ENCODE data around the gene COL4A2.

DNA sequence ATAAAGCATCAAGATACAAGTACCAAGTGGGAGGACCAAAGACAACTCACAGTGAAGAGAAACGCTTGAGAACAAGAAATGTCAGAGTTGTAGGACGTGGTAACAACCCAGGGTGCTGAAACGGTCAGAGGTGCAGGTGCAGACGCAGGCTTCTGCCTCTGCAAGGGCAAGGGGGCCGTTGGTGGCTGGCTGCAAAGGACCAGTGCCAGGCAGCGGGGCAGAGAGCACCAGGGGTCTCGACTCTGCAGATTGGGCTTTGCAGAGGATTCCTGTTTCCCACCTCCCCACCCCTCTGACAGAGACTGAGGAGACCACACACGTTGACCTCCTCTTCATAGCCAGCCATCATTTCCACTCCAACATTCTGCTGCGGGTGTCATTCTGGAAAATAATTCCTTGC, 216.1 kb downstream of the COL4A2 start:
- TF ChIP-seq, protein P1, sequence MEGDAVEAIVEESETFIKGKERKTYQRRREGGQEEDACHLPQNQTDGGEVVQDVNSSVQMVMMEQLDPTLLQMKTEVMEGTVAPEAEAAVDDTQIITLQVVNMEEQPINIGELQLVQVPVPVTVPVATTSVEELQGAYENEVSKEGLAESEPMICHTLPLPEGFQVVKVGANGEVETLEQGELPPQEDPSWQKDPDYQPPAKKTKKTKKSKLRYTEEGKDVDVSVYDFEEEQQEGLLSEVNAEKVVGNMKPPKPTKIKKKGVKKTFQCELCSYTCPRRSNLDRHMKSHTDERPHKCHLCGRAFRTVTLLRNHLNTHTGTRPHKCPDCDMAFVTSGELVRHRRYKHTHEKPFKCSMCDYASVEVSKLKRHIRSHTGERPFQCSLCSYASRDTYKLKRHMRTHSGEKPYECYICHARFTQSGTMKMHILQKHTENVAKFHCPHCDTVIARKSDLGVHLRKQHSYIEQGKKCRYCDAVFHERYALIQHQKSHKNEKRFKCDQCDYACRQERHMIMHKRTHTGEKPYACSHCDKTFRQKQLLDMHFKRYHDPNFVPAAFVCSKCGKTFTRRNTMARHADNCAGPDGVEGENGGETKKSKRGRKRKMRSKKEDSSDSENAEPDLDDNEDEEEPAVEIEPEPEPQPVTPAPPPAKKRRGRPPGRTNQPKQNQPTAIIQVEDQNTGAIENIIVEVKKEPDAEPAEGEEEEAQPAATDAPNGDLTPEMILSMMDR (IDR thresholded peaks at IDR 0.05) = no peak
- TF ChIP-seq EZH2 (IDR thresholded peaks at IDR 0.05; ENCODE audit: borderline replicate concordance, insufficient read depth, low read depth, low read length, poor library complexity, severe bottlenecking) = no peak

Measured in B cell (primary cell).